Psoas muscle (tissue), 8 donors: Measurements from ENCODE around the gene BCORL1. TPM values are rescaled to one million over a fixed set of nuclear protein-coding genes. Genes with fewer than 3 reads are reported as not detected.

Experiments
- ATAC-seq, 4 donors: fragments of 200-7000 bp; cut with Tn5 transposase; one replicate each; pipeline ENCODE4 v1.9.1; 2020; ENCODE audit warnings: moderate library complexity in 3 of 4, mild to moderate bottlenecking in 2 of 4
- DNase-seq, 2 donors: peaks; one replicate each; pipeline ENCODE4 v3.0.0-alpha.2; 2020
- H3K27ac ChIP-seq: fragments of 200-600 bp; one replicate; pipeline ENCODE4 v1.8.0; 2022
- H3K27me3 ChIP-seq, 3 donors: fragments of 200-600 bp in 1 of 3; one replicate each; pipeline versions ENCODE4 v1.6.1 to v1.8.0; 2013 to 2022; ENCODE audit warnings: low read length in 2 of 3, mild to moderate bottlenecking in 2 of 3, moderate library complexity in 1 of 3; ENCODE audit not compliant: insufficient read depth in 3 of 3
- H3K36me3 ChIP-seq, 2 donors: fragments of 200-600 bp in 1 of 2; one replicate each; pipeline versions ENCODE4 v1.6.1 to v1.8.0; 2013 to 2022; ENCODE audit warnings: low read depth in 1 of 2, mild to moderate bottlenecking in 1 of 2, moderate library complexity in 1 of 2; ENCODE audit not compliant: insufficient read depth in 1 of 2
- H3K4me1 ChIP-seq: fragments of 200-600 bp; one replicate; pipeline ENCODE4 v1.8.0; 2022
- H3K4me3 ChIP-seq: fragments of 200-600 bp; one replicate; pipeline ENCODE4 v1.8.0; 2022; ENCODE audit warnings: mild to moderate bottlenecking
- H3K9me3 ChIP-seq: fragments of 200-600 bp; one replicate; pipeline ENCODE4 v1.8.0; 2022
- CTCF ChIP-seq: fragments of 200-600 bp; IDR thresholded peaks from one replicate; pipeline ENCODE4 v1.8.0; 2022; ENCODE audit warnings: antibody characterized with exemption
- WGBS, 3 donors: extraction: QIAGEN DNeasy Blood & Tissue Kit; methylation state at CpG; one replicate each; pipeline versions ENCODE4 v1.1.6 to v1.1.7; 2013; 5-methylcytosine and 5-hydroxymethylcytosine counted together
- intact Hi-C, 2 donors: fragments of 100-400 bp; cut with DNase I; formaldehyde crosslinking; loops; one replicate each; pipeline versions ENCODE4 v1.11.0 to v1.14.2; 2022
- polyA plus RNA-seq, 3 donors: library from polyadenylated mRNA; stranded (reverse); fragments of 200-250 nt; gene quantifications; one replicate each; pipeline ENCODE4 v1.2.3, GENCODE V29; 2013
- total RNA-seq, 4 donors: library from RNA; stranded (reverse); fragmentation: NEBNext Ultra II Directional in 2 of 4; extraction: Animal tissue kit (Norgen Biotek cat#: 25700) in 2 of 4; gene quantifications; one replicate each; pipeline versions ENCODE4 v1.2.1 to v1.2.4, GENCODE V29; 2021 to 2023
- donor health status: healthy with polysubstance abuse.
- donor health status: DM: no; HTN: no; CAD: no; lungs with moderate emphysema.
- donor health status: Bipolar disorder and iron deficiency.
- donor health status: healthy.
- donor health status: DM: yes; HTN: yes; CAD: no.
- donor health status: DM: no; HTN: no; CAD: no.
- donor health status: DM: no; HTN: no; CAD: no.
- donor health status: DM: yes; HTN: yes; CAD: no.

The BCORL1 gene
- total and polyA plus RNA-seq, 7 donors = 0.96 to 6.2 (median 4.5) TPM

- Histone ChIP-seq H3K36me3 (no peaks in the 10 kb centered on the region), H3K27me3 (peaks cover 0 to 14% (median 2%) of the 10 kb centered on the region in 3 donors), H3K4me3 (no peak overlapping the region), H3K9me3 (no peaks in the 10 kb centered on the region), H3K4me1 (no peaks in the 10 kb centered on the region), H3K27ac (no peak overlapping the region)
- no peak for DNase-seq
- WGBS, 3 donors = 45 to 63% (median 55%) methylated on average over 12 to 13 of the region's 13 CpGs
- no peak for ATAC-seq
- TF ChIP-seq CTCF = no peak
- intact Hi-C loops = no loop called here
Observed at GRCh38 chrX:129958814-129959492, 23.5 kb upstream of the BCORL1 start.

- WGBS, 3 donors = 37 to 46% (median 40%) methylated on average over 7 to 19 of the region's 19 CpGs
- H3K4me3 ChIP-seq = no peak overlapping the region
- H3K27ac ChIP-seq = no peak overlapping the region
- DNase-seq (no peak), ATAC-seq (no peak)
- H3K27me3 ChIP-seq = peaks cover 0 to 12% (median 2%) of the 10 kb centered on the region in 3 donors
- no peaks in the 10 kb centered on the region for H3K9me3 ChIP-seq
- no peaks in the 10 kb centered on the region for H3K36me3 ChIP-seq
- intact Hi-C loops = no loop called here
- no peaks in the 10 kb centered on the region for H3K4me1 ChIP-seq
- no peak for TF ChIP-seq CTCF
Observed at GRCh38 chrX:129959493-129959832, 23.0 kb upstream of the BCORL1 start.

GRCh38 chrX:129961180-129962083, 21.0 kb upstream of the BCORL1 start:
- H3K4me3 ChIP-seq = peak overlapping the region; percentile 28
- H3K27me3 ChIP-seq = peaks cover 0 to 10% (median under 1%) of the 10 kb centered on the region in 3 donors
- peak; percentile 49 to 76 for DNase-seq
- no peak overlapping the region for H3K27ac ChIP-seq
- no peaks in the 10 kb centered on the region for H3K4me1 ChIP-seq
- no peak for TF ChIP-seq CTCF
- intact Hi-C loops = no loop called here
- no peaks in the 10 kb centered on the region for H3K36me3 ChIP-seq
- H3K9me3 ChIP-seq = no peaks in the 10 kb centered on the region
- 25 to 41% (median 26%) methylated on average over 23 to 26 of the region's 26 CpGs for WGBS, 3 donors
- peak in 3 of 4 donors; percentile 63 to 78 (median 77) for ATAC-seq

- H3K4me1 ChIP-seq = no peaks in the 10 kb centered on the region
- ATAC-seq (no peak), DNase-seq (no peak)
- WGBS, 3 donors = 80 to 91% (median 90%) methylated on average over 6 to 8 of the region's 8 CpGs
- H3K9me3 ChIP-seq = no peaks in the 10 kb centered on the region
- no peak for TF ChIP-seq CTCF
- H3K27ac ChIP-seq = no peak overlapping the region
- H3K27me3 ChIP-seq = peaks cover 0 to 5% (median 0%) of the 10 kb centered on the region in 3 donors
- H3K4me3 ChIP-seq = no peak overlapping the region
- intact Hi-C loops = no loop called here
- H3K36me3 ChIP-seq = no peaks in the 10 kb centered on the region
Observed at GRCh38 chrX:129963729-129964128, 18.7 kb upstream of the BCORL1 start.
